HL-60 (cell line): Measurements from ENCODE around the gene TENT5A.

Experiments
- CTCF ChIP-seq: IDR thresholded peaks from one replicate; pipeline ENCODE4 v1.5.1; 2011; ENCODE audit warnings: low read length, control low read depth, inconsistent platforms; ENCODE audit not compliant: insufficient read depth
- GABPA ChIP-seq: IDR thresholded peaks from 2 replicates; pipeline ENCODE4 v1.6.1; 2012; ENCODE audit warnings: low read depth
- POLR2AphosphoS5 ChIP-seq: IDR thresholded peaks from 2 replicates; pipeline ENCODE4 v1.6.1; 2012; ENCODE audit warnings: low read depth
- TF ChIP-seq, protein P1 (sequence below): IDR thresholded peaks from 2 replicates; pipeline ENCODE4 v1.6.1; 2012; ENCODE audit warnings: low read depth; ENCODE audit not compliant: insufficient replicate concordance

- no peak for TF ChIP-seq CTCF
- TF ChIP-seq, protein P1, sequence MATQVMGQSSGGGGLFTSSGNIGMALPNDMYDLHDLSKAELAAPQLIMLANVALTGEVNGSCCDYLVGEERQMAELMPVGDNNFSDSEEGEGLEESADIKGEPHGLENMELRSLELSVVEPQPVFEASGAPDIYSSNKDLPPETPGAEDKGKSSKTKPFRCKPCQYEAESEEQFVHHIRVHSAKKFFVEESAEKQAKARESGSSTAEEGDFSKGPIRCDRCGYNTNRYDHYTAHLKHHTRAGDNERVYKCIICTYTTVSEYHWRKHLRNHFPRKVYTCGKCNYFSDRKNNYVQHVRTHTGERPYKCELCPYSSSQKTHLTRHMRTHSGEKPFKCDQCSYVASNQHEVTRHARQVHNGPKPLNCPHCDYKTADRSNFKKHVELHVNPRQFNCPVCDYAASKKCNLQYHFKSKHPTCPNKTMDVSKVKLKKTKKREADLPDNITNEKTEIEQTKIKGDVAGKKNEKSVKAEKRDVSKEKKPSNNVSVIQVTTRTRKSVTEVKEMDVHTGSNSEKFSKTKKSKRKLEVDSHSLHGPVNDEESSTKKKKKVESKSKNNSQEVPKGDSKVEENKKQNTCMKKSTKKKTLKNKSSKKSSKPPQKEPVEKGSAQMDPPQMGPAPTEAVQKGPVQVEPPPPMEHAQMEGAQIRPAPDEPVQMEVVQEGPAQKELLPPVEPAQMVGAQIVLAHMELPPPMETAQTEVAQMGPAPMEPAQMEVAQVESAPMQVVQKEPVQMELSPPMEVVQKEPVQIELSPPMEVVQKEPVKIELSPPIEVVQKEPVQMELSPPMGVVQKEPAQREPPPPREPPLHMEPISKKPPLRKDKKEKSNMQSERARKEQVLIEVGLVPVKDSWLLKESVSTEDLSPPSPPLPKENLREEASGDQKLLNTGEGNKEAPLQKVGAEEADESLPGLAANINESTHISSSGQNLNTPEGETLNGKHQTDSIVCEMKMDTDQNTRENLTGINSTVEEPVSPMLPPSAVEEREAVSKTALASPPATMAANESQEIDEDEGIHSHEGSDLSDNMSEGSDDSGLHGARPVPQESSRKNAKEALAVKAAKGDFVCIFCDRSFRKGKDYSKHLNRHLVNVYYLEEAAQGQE, result no peak
- no peak for TF ChIP-seq GABPA
- TF ChIP-seq POLR2AphosphoS5, result no peak
Measured at GRCh38 chr6:81718126-81718525, 34.4 kb downstream of the TENT5A start.
